Right lobe of liver (tissue), 6 donors: ENCODE measurements around the gene SLC39A9. TPM values are rescaled to one million over a fixed set of nuclear protein-coding genes. Genes with fewer than 3 reads are reported as not detected.

Experiments
- ATAC-seq, 4 donors: fragments of 200-7000 bp; cut with Tn5 transposase; one replicate each; pipeline ENCODE4 v1.9.1; 2020; ENCODE audit warnings: mild to moderate bottlenecking in 4 of 4, moderate library complexity in 4 of 4
- DNase-seq, 3 donors: peaks; one replicate each; pipeline ENCODE4 v3.0.0-alpha.2; 2020
- H3K27ac ChIP-seq, 3 donors: fragments of 200-600 bp; one replicate each; pipeline ENCODE4 v1.8.0; 2022
- H3K27me3 ChIP-seq, 2 donors: fragments of 200-600 bp; one replicate each; pipeline ENCODE4 v1.8.0; 2022
- H3K36me3 ChIP-seq, 4 donors: fragments of 200-600 bp; sonication (generic) in 1 of 4; one replicate each; pipeline versions ENCODE4 v1.5.1 to v1.8.0; 2017 to 2022; ENCODE audit warnings: control low read depth in 1 of 4
- H3K4me1 ChIP-seq, 4 donors: fragments of 200-600 bp; sonication (generic) in 1 of 4; one replicate each; pipeline versions ENCODE4 v1.5.1 to v1.8.0; 2017 to 2022; ENCODE audit warnings: control low read depth in 1 of 4
- H3K4me3 ChIP-seq, 3 donors: fragments of 200-600 bp; one replicate each; pipeline ENCODE4 v1.8.0; 2022
- H3K9me3 ChIP-seq, 4 donors: fragments of 200-600 bp; sonication (generic) in 1 of 4; one replicate each; pipeline versions ENCODE4 v1.5.1 to v1.8.0; 2017 to 2022; ENCODE audit warnings: control low read depth in 1 of 4
- CTCF ChIP-seq, 4 donors: fragments of 200-600 bp in 3 of 4; fragments of 450-650 bp in 1 of 4; IDR thresholded peaks; one replicate each; pipeline versions ENCODE4 v1.5.1 to v1.8.0; 2016 to 2022; ENCODE audit warnings: antibody characterized with exemption in 4 of 4, mild to moderate bottlenecking in 2 of 4
- POLR2A ChIP-seq: fragments of 450-650 bp; IDR thresholded peaks from one replicate; pipeline ENCODE4 v1.6.1; 2017; ENCODE audit warnings: antibody characterized with exemption, mild to moderate bottlenecking
- WGBS: methylation state at CpG from one replicate; pipeline ENCODE4 v1.1.6; 2018; ENCODE audit warnings: low coverage, low lambda C conversion rate; ENCODE audit not compliant: insufficient coverage; ENCODE audit errors: missing lambda C conversion rate; 5-methylcytosine and 5-hydroxymethylcytosine counted together
- intact Hi-C, 2 donors: fragments of 100-400 bp; cut with DNase I; formaldehyde crosslinking; loops; one replicate each; pipeline versions ENCODE4 v1.11.2 to v1.14.1; 2022
- total RNA-seq, 6 experiments: library from RNA; depleted of rRNA in 2 of 6; stranded (reverse); fragments of >200 nt in 2 of 6; fragmentation: NEBNext Ultra II Directional in 3 of 6; extraction: Animal tissue kit (Norgen Biotek cat#: 25700) in 3 of 6; gene quantifications; one replicate each; pipeline versions ENCODE4 v1.1.0 to v1.2.4, GENCODE V29; 2016 to 2023
- donor health status: DM: no; HTN: yes; CAD: no.
- donor health status: DM: no; HTN: no; CAD: no.
- donor health status: DM: no; HTN: no; CAD: no.
- donor health status: DM: no; HTN: yes; CAD: no.
- donor health status: DM: no; HTN: yes; CAD: no.

The SLC39A9 gene
- total RNA-seq, 6 experiments from 2014 or later, result 44.7 to 78.2 (median 58.2) TPM

- Histone ChIP-seq H3K4me3 (no peak overlapping the region), H3K27me3 (no peaks in the 10 kb centered on the region), H3K27ac (no peak overlapping the region), H3K9me3 (no peaks in the 10 kb centered on the region), H3K4me1 (no peaks in the 10 kb centered on the region), H3K36me3 (peaks cover 0 to 36% (median 7%) of the 10 kb centered on the region in 4 donors)
- 61% methylated on average over 10 of the region's 11 CpGs for WGBS
- intact Hi-C loops, result no loop called here
- peak; percentile 28 to 46 (median 40) for ATAC-seq
- no peak for DNase-seq
- TF ChIP-seq POLR2A, result no peak
- no peak for TF ChIP-seq CTCF (IDR thresholded peaks at IDR 0.05)
These were observed 59.9 kb downstream of the SLC39A9 start for GRCh38 chr14:69458350-69458749.

- Histone ChIP-seq H3K4me1 (no peaks in the 10 kb centered on the region), H3K27me3 (no peaks in the 10 kb centered on the region), H3K27ac (no peak overlapping the region), H3K4me3 (no peak overlapping the region), H3K36me3 (peaks cover 0 to 36% (median 7%) of the 10 kb centered on the region in 4 donors), H3K9me3 (no peaks in the 10 kb centered on the region)
- no peak for ATAC-seq
- 67% methylated on average over 1 of the region's 1 CpG for WGBS
- intact Hi-C loops, result no loop called here
- no peak for TF ChIP-seq CTCF (IDR thresholded peaks at IDR 0.05)
- TF ChIP-seq POLR2A, result no peak
- DNase-seq, result no peak
These were observed 60.6 kb downstream of the SLC39A9 start for GRCh38 chr14:69459122-69459521.

- no peaks in the 10 kb centered on the region for H3K27me3 ChIP-seq
- H3K36me3 ChIP-seq, result peaks cover 0 to 36% (median 7%) of the 10 kb centered on the region in 4 donors
- TF ChIP-seq CTCF (IDR thresholded peaks at IDR 0.05) (peak; percentile 75 to 91 (median 84)), POLR2A (no peak)
- no peaks in the 10 kb centered on the region for H3K4me1 ChIP-seq
- DNase-seq, result peak in 2 of 3 donors; percentile 34 to 58
- ATAC-seq, result peak; percentile 92 to 95 (median 94)
- intact Hi-C loops, result loop anchor here (5.0 to 10.0 kb wide), 2 partner anchors 195 to 218 kb away; partner anchors contain the start of gene GALNT16 (in 1 of the 2)
- WGBS, result 21% methylated on average over 4 of the region's 4 CpGs
- no peaks in the 10 kb centered on the region for H3K9me3 ChIP-seq
- H3K27ac ChIP-seq, result no peak overlapping the region
- H3K4me3 ChIP-seq, result no peak overlapping the region
These were observed 61.7 kb downstream of the SLC39A9 start for GRCh38 chr14:69460093-69460701.

GRCh38 chr14:69464379-69464778, 65.9 kb downstream of the SLC39A9 start:
- Histone ChIP-seq H3K27me3 (no peaks in the 10 kb centered on the region), H3K4me3 (no peak overlapping the region), H3K36me3 (no peaks in the 10 kb centered on the region), H3K9me3 (no peaks in the 10 kb centered on the region), H3K4me1 (no peaks in the 10 kb centered on the region), H3K27ac (no peak overlapping the region)
- DNase-seq (no peak), ATAC-seq (no peak)
- intact Hi-C loops, result loop anchor here (5.0 to 10.0 kb wide), 2 partner anchors 200 to 222 kb away; partner anchors contain the start of gene GALNT16 (in 1 of the 2)
- TF ChIP-seq CTCF (IDR thresholded peaks at IDR 0.05), result no peak
- no peak for TF ChIP-seq POLR2A
